Keratinocyte (primary cell): Measurements from ENCODE around the gene MEAF6. TPM values are rescaled to one million over a fixed set of nuclear protein-coding genes. Genes with fewer than 3 reads are reported as not detected.
A peak's percentile ranks its signal among the peaks of the same experiment; 100 is the strongest.

Experiments used
- DNase-seq: peaks from one replicate; pipeline ENCODE4 v3.0.0-alpha.2; 2011; ENCODE audit warnings: low read depth, missing footprints, low spot score
- FAIRE-seq: peaks from 2 replicates; lab custom pipeline; 2011; peaks lifted over from hg19 to GRCh38; lab: Jason Lieb, UNC
- H2AFZ ChIP-seq: 2 replicates; pipeline ENCODE4 v1.6.0; 2012; ENCODE audit warnings: low read length, control low read depth, inconsistent platforms; ENCODE audit not compliant: control insufficient read depth
- H3K27ac ChIP-seq: 2 replicates; pipeline ENCODE4 v1.5.1; 2011; ENCODE audit warnings: low read length; ENCODE audit not compliant: control insufficient read depth, insufficient read depth
- H3K27me3 ChIP-seq: 3 replicates; pipeline ENCODE4 v1.6.0; 2011; ENCODE audit warnings: low read length; ENCODE audit not compliant: control insufficient read depth, insufficient read depth; ENCODE audit errors: extremely low read depth
- H3K36me3 ChIP-seq, 2 experiments: 2 replicates in 1 of 2; 3 replicates in 1 of 2; pipeline ENCODE4 v1.5.1; 2011; ENCODE audit warnings: low read length in 2 of 2, mild to moderate bottlenecking in 1 of 2; ENCODE audit not compliant: control insufficient read depth in 2 of 2, insufficient read depth in 2 of 2; ENCODE audit errors: extremely low read depth in 1 of 2
- H3K4me1 ChIP-seq: 3 replicates; pipeline ENCODE4 v1.5.1; 2011; ENCODE audit warnings: low read length; ENCODE audit not compliant: control insufficient read depth, insufficient read depth; ENCODE audit errors: extremely low read depth
- H3K4me2 ChIP-seq: 3 replicates; pipeline ENCODE4 v1.6.0; 2011; ENCODE audit warnings: low read depth, low read length; ENCODE audit not compliant: control insufficient read depth, insufficient read depth; ENCODE audit errors: extremely low read depth
- H3K4me3 ChIP-seq, 3 experiments: fragments of 200-600 bp in 1 of 3; sonication (generic) in 1 of 3; 2 replicates in 2 of 3; 3 replicates in 1 of 3; pipeline ENCODE4 v1.5.1; 2011 to 2016; ENCODE audit warnings: low read length in 3 of 3, mild to moderate bottlenecking in 3 of 3, control low read depth in 2 of 3, inconsistent platforms in 1 of 3, low read depth in 1 of 3, mixed read lengths in 1 of 3, mixed run types in 1 of 3, moderate library complexity in 1 of 3; ENCODE audit not compliant: control insufficient read depth in 2 of 3, insufficient read depth in 2 of 3; ENCODE audit errors: extremely low read depth in 1 of 3
- H3K79me2 ChIP-seq: 2 replicates; pipeline ENCODE4 v1.6.0; 2012; ENCODE audit warnings: low read length; ENCODE audit not compliant: control insufficient read depth, insufficient read depth
- H3K9ac ChIP-seq: 3 replicates; pipeline ENCODE4 v1.6.0; 2011; ENCODE audit warnings: low read length; ENCODE audit not compliant: control insufficient read depth, insufficient read depth; ENCODE audit errors: extremely low read depth
- H3K9me1 ChIP-seq: 3 replicates; pipeline ENCODE4 v1.6.0; 2011; ENCODE audit warnings: low read length; ENCODE audit not compliant: control insufficient read depth, insufficient read depth; ENCODE audit errors: extremely low read depth
- H3K9me3 ChIP-seq: 2 replicates; pipeline ENCODE4 v1.5.1; 2012; ENCODE audit warnings: low read depth, low read length; ENCODE audit not compliant: control insufficient read depth
- H4K20me1 ChIP-seq: 3 replicates; pipeline ENCODE4 v1.6.0; 2011; ENCODE audit warnings: low read length; ENCODE audit not compliant: control insufficient read depth, insufficient read depth; ENCODE audit errors: extremely low read depth
- CTCF ChIP-seq, 3 experiments: IDR thresholded peaks in 1 of 3; conservative IDR thresholded peaks in 1 of 3; optimal IDR thresholded peaks in 1 of 3; 2 replicates in 2 of 3; 3 replicates in 1 of 3; pipeline versions ENCODE3 to v1.5.1; 2011; ENCODE audit warnings: low read length in 3 of 3, mild to moderate bottlenecking in 3 of 3, moderate library complexity in 2 of 3, control low read depth in 1 of 3, inconsistent platforms in 1 of 3; ENCODE audit not compliant: insufficient read depth in 2 of 3; ENCODE audit errors: extremely low read depth in 1 of 3
- EZH2 ChIP-seq: IDR thresholded peaks from one replicate; pipeline ENCODE4 v1.6.1; 2012; ENCODE audit warnings: inconsistent platforms, mild to moderate bottlenecking, low read length, moderate library complexity
- dilution Hi-C: fragments of 300-500 bp; cut with MboI; formaldehyde crosslinking; loops from one replicate; pipeline ENCODE4 v1.7.0; 2020; ENCODE audit warnings: low sequenced_read_pairs; ENCODE audit not compliant: extremely low pct_ligation_motif_present
- polyA plus RNA-seq, 5 experiments: library from polyadenylated mRNA; depleted of rRNA in 3 of 5; stranded (reverse) in 3 of 5; stranded (forward) in 1 of 5; unstranded in 1 of 5; fragments of >200 nt; gene quantifications; 1 replicate in 1 of 5; 2 replicates in 3 of 5; 3 replicates in 1 of 5; pipeline versions ENCODE4 v1.2.1 to v1.2.3, GENCODE V29; 2011 to 2012; ENCODE audit warnings: missing spikeins in 2 of 5, low read depth in 1 of 5, low replicate concordance in 1 of 5

Gene MEAF6
- polyA plus RNA-seq, 1 donor (not counting 4 experiments of a cell fraction or from before 2014, with no cell fraction given), result 51.9 TPM

- Histone ChIP-seq H3K27me3 (no peaks in the 10 kb centered on the region), H3K4me3 (peak overlapping the region; percentile 40 to 66 (median 58)), H3K36me3 (peaks cover 45 to 76% of the 10 kb centered on the region in 2 experiments), H3K4me2 (peak overlapping the region; percentile 96), H3K27ac (peak overlapping the region; percentile 99), H3K79me2 (peaks cover 70% of the 10 kb centered on the region), H3K4me1 (peaks cover 64% of the 10 kb centered on the region), H2AFZ (no peak overlapping the region), H3K9ac (peak overlapping the region; percentile 99), H4K20me1 (peaks cover 34% of the 10 kb centered on the region), H3K9me3 (no peaks in the 10 kb centered on the region), H3K9me1 (peaks cover 4% of the 10 kb centered on the region)
- no peak for FAIRE-seq
- DNase-seq, result peak; percentile 23
- TF ChIP-seq EZH2 (no peak), CTCF (optimal IDR thresholded peaks at IDR 0.05 in 1 of 3, IDR thresholded peaks at IDR 0.05 in 1 of 3, conservative IDR thresholded peaks at IDR 0.05 in 1 of 3; ENCODE audit: extremely low read depth in 1 of 3, insufficient read depth in 2 of 3, low read length in 3 of 3) (no peak)
- dilution Hi-C loops, result no loop called here
These were observed 34.5 kb downstream of the MEAF6 start for GRCh38 chr1:37480125-37480466.

- H3K9ac ChIP-seq, result peak overlapping the region; percentile 99
- FAIRE-seq, result peak; percentile 56
- peaks cover 58% of the 10 kb centered on the region for H3K4me1 ChIP-seq
- H3K27me3 ChIP-seq, result no peaks in the 10 kb centered on the region
- no peaks in the 10 kb centered on the region for H3K9me3 ChIP-seq
- peak overlapping the region; percentile 99 for H3K27ac ChIP-seq
- DNase-seq, result peak; percentile 95
- peaks cover 4% of the 10 kb centered on the region for H3K9me1 ChIP-seq
- H4K20me1 ChIP-seq, result peaks cover 32% of the 10 kb centered on the region
- dilution Hi-C loops, result no loop called here
- H3K4me2 ChIP-seq, result peak overlapping the region; percentile 96
- peaks cover 75% of the 10 kb centered on the region for H3K79me2 ChIP-seq
- peak overlapping the region; percentile 57 to 99 (median 94) for H3K4me3 ChIP-seq
- H2AFZ ChIP-seq, result no peak overlapping the region
- TF ChIP-seq CTCF (optimal IDR thresholded peaks at IDR 0.05 in 1 of 3, IDR thresholded peaks at IDR 0.05 in 1 of 3, conservative IDR thresholded peaks at IDR 0.05 in 1 of 3; ENCODE audit: extremely low read depth in 1 of 3, insufficient read depth in 2 of 3, low read length in 3 of 3), result no peak
- TF ChIP-seq EZH2, result no peak
- H3K36me3 ChIP-seq, result peaks cover 45 to 77% of the 10 kb centered on the region in 2 experiments
These were observed 35.1 kb downstream of the MEAF6 start for GRCh38 chr1:37479255-37480124.
